ENCODE measurements around the gene DENND2D. TPM values are rescaled to one million over a fixed set of nuclear protein-coding genes. Genes with fewer than 3 reads are reported as not detected.
A peak's percentile ranks its signal among the peaks of the same experiment; 100 is the strongest.

DENND2D gene
- total RNA-seq, 2 experiments from 2014 or later, result 60.7 to 62.0 TPM

- ATAC-seq (ENCODE audit: poor library complexity) (no peak), DNase-seq (no peak)
- Mint-ChIP-seq H3K27me3 (no peaks in the 10 kb centered on the region), H3K4me1 (ENCODE audit: low read depth) (peaks cover 85% of the 10 kb centered on the region), H3K4me3 (no peak overlapping the region), H3K36me3 (ENCODE audit: low read depth) (peaks cover 83% of the 10 kb centered on the region), H3K9me3 (no peaks in the 10 kb centered on the region), H3K27ac (no peak overlapping the region)
- no peak for TF ChIP-seq CTCF (IDR thresholded peaks at IDR 0.05)
- CTCF ChIA-PET, result no interaction called here
- peaks cover 53% of the 10 kb centered on the region for H3K36me3 ChIP-seq (ENCODE audit: insufficient read depth, low read length)
- no peaks in the 10 kb centered on the region for H3K9me3 ChIP-seq (ENCODE audit: control insufficient read depth in 1 of 2, insufficient read depth in 1 of 2, low read length in 2 of 2)
- no peak overlapping the region for H3K27ac ChIP-seq (ENCODE audit: low read depth in 1 of 2, low read length in 2 of 2)
- no peaks in the 10 kb centered on the region for H3K27me3 ChIP-seq (ENCODE audit: control insufficient read depth in 1 of 2, insufficient read depth in 2 of 2, low read length in 2 of 2)
- intact Hi-C loops (cut with DNase I, micrococcal nuclease), result loop anchor here in 1 of 2 experiments (10.0 kb wide), 1 partner anchor 473 kb away; the partner anchor contains the start of gene KCNA3
- peaks cover 13% of the 10 kb centered on the region for H3K4me1 ChIP-seq (ENCODE audit: insufficient read depth, low read length)
- no peak overlapping the region for H3K4me3 ChIP-seq (ENCODE audit: low read length)
- POLR2A ChIA-PET, result interaction anchor here (0.7 kb wide), 1 partner anchor 108 kb away, joined by 3 read pairs; no protein-coding TSS in a partner anchor
Measured at GRCh38 chr1:111147948-111148347, 52.5 kb downstream of the DENND2D start.

GRCh38 chr1:111145963-111146768 is 54.3 kb downstream of the DENND2D start:
- Histone ChIP-seq H3K27me3 (ENCODE audit: control insufficient read depth in 1 of 2, insufficient read depth in 2 of 2, low read length in 2 of 2) (no peaks in the 10 kb centered on the region), H3K27ac (ENCODE audit: low read depth in 1 of 2, low read length in 2 of 2) (no peak overlapping the region), H3K9me3 (ENCODE audit: control insufficient read depth in 1 of 2, insufficient read depth in 1 of 2, low read length in 2 of 2) (no peaks in the 10 kb centered on the region), H3K36me3 (ENCODE audit: insufficient read depth, low read length) (peaks cover 39% of the 10 kb centered on the region), H3K4me3 (ENCODE audit: low read length) (no peak overlapping the region), H3K4me1 (ENCODE audit: insufficient read depth, low read length) (peaks cover 16% of the 10 kb centered on the region)
- ChIA-PET CTCF (no interaction called here), POLR2A (interaction anchor here (0.5 to 1.2 kb wide), 3 partner anchors 19 to 81 kb away, joined by 3 read pairs; no protein-coding TSS in a partner anchor)
- DNase-seq (no peak), ATAC-seq (ENCODE audit: poor library complexity) (no peak)
- intact Hi-C loops (cut with DNase I, micrococcal nuclease), result loop anchor here in 1 of 2 experiments (10.0 kb wide), 1 partner anchor 471 kb away; the partner anchor contains the start of gene KCNA3
- Mint-ChIP-seq H3K27ac (peak overlapping the region; percentile 37), H3K27me3 (no peaks in the 10 kb centered on the region), H3K36me3 (ENCODE audit: low read depth) (peaks cover 66% of the 10 kb centered on the region), H3K4me3 (peak overlapping the region; percentile 1), H3K9me3 (no peaks in the 10 kb centered on the region), H3K4me1 (ENCODE audit: low read depth) (peaks cover 84% of the 10 kb centered on the region)
- no peak for TF ChIP-seq CTCF (IDR thresholded peaks at IDR 0.05)

DNA sequence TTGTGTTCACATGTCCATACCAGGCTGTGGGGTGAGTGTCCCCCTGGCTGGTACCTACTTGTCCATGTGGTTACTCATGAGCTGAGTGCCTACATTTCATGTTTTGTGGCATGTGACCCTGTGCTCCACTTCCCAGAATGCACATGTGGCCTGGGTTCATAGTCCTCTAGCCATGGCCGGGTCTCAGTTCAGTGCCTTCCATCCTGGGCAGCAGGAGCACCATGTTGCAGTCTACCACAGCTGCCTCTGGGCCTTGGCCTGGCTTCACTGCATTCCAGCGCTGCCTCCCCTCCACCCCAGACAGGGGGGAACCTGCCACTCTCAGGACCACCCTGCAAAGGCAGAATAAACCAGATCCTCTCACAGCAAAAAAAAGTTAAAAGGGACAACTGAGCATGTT is 54.9 kb downstream of the DENND2D start:
- Histone ChIP-seq H3K27ac (ENCODE audit: low read depth in 1 of 2, low read length in 2 of 2) (no peak overlapping the region), H3K4me1 (ENCODE audit: insufficient read depth, low read length) (peaks cover 19% of the 10 kb centered on the region)
- POLR2A ChIA-PET, result interaction anchor here (1.2 kb wide), 1 partner anchor 81 kb away, joined by 3 read pairs; no protein-coding TSS in a partner anchor

More for the DNA sequence above, 54.9 kb downstream of the DENND2D start:
- H3K9me3 Mint-ChIP-seq, result no peaks in the 10 kb centered on the region
- Histone ChIP-seq H3K9me3 (ENCODE audit: control insufficient read depth in 1 of 2, insufficient read depth in 1 of 2, low read length in 2 of 2) (no peaks in the 10 kb centered on the region), H3K4me3 (ENCODE audit: low read length) (no peak overlapping the region), H3K36me3 (ENCODE audit: insufficient read depth, low read length) (peaks cover 33% of the 10 kb centered on the region), H3K27me3 (ENCODE audit: control insufficient read depth in 1 of 2, insufficient read depth in 2 of 2, low read length in 2 of 2) (no peaks in the 10 kb centered on the region)
- H3K27me3 Mint-ChIP-seq, result no peaks in the 10 kb centered on the region
- ATAC-seq (ENCODE audit: poor library complexity) (no peak), DNase-seq (no peak)
- H3K36me3 Mint-ChIP-seq (ENCODE audit: low read depth), result peaks cover 65% of the 10 kb centered on the region
- H3K4me3 Mint-ChIP-seq, result no peak overlapping the region
- peak overlapping the region; percentile 37 for H3K27ac Mint-ChIP-seq
- H3K4me1 Mint-ChIP-seq (ENCODE audit: low read depth), result peaks cover 85% of the 10 kb centered on the region
- CTCF ChIA-PET, result no interaction called here
- intact Hi-C loops (cut with DNase I, micrococcal nuclease), result loop anchor here in 1 of 2 experiments (10.0 kb wide), 1 partner anchor 471 kb away; the partner anchor contains the start of gene KCNA3
- no peak for TF ChIP-seq CTCF (IDR thresholded peaks at IDR 0.05)
